Pancreas (tissue), 10 donors: Measurements from ENCODE around the gene LASP1. TPM values are rescaled to one million over a fixed set of nuclear protein-coding genes. Genes with fewer than 3 reads are reported as not detected.

Source experiments
- ATAC-seq, 4 donors: fragments of 200-7000 bp; cut with Tn5 transposase; one replicate each; pipeline versions ENCODE4 v1.8.0 to v1.9.1; 2020; ENCODE audit warnings: mild to moderate bottlenecking in 4 of 4, moderate library complexity in 4 of 4
- DNase-seq, 6 donors: peaks; one replicate each; pipeline ENCODE4 v3.0.0-alpha.2; 2020
- FAIRE-seq: peaks from 2 replicates; lab custom pipeline; 2012; peaks lifted over from hg19 to GRCh38; lab: Jason Lieb, UNC
- H3K27ac ChIP-seq, 4 donors: fragments of 200-600 bp; sonication (generic); 1 replicate in 3 of 4; 2 replicates in 1 of 4; pipeline versions ENCODE4 v1.5.0 to v1.8.0; 2020
- H3K27me3 ChIP-seq, 4 donors: fragments of 200-600 bp; one replicate each; pipeline ENCODE4 v1.8.0; 2021
- H3K36me3 ChIP-seq, 3 donors: fragments of 200-600 bp; sonication (generic) in 1 of 3; one replicate each; pipeline versions ENCODE4 v1.5.0 to v1.8.0; 2020 to 2021
- H3K4me1 ChIP-seq, 3 donors: fragments of 200-600 bp; one replicate each; pipeline ENCODE4 v1.8.0; 2021
- H3K4me3 ChIP-seq, 4 donors: fragments of 200-600 bp; sonication (generic) in 2 of 4; one replicate each; pipeline versions ENCODE4 v1.5.0 to v1.8.0; 2020 to 2021
- H3K9me3 ChIP-seq, 4 donors: fragments of 200-600 bp; one replicate each; pipeline ENCODE4 v1.8.0; 2021
- whole genome bisulfite sequencing, 2 donors: extraction: QIAGEN DNeasy Blood & Tissue Kit; methylation state at CpG; one replicate each; pipeline ENCODE4 v1.1.7; 2013; 5-methylcytosine and 5-hydroxymethylcytosine counted together
- intact Hi-C, 3 donors: fragments of 100-400 bp; cut with DNase I; formaldehyde crosslinking; loops; one replicate each; pipeline versions ENCODE4 v1.11.1 to v1.14.2; 2022
- microRNA-seq, 2 donors: library from miRNA; unstranded; fragments of <30 nt; microRNA quantifications; one replicate each; pipeline versions ENCODE4 to v1.1.0, GENCODE V29; 2019 to 2020
- polyA plus RNA-seq, 2 donors: library from polyadenylated mRNA; stranded (reverse); fragments of 200-250 nt; gene quantifications; one replicate each; pipeline ENCODE4 v1.2.3, GENCODE V29; 2013
- total RNA-seq, 6 donors: library from RNA; stranded (reverse); fragmentation: NEBNext Ultra II Directional in 4 of 6; extraction: Animal tissue kit (Norgen Biotek cat#: 25700) in 4 of 6; gene quantifications; one replicate each; pipeline versions ENCODE4 v1.2.1 to v1.2.4, GENCODE V29; 2021 to 2023
- TF ChIP-seq, protein P1 (sequence below), 4 donors: fragments of 200-600 bp; sonication (generic) in 3 of 4; IDR thresholded peaks; one replicate each; pipeline versions ENCODE4 v1.5.0 to v1.8.0; 2021; ENCODE audit warnings: antibody characterized with exemption in 4 of 4
- donor health status: healthy with polysubstance abuse.
- donor health status: DM: no; HTN: no; CAD: no; lungs with moderate emphysema.
- donor health status: DM: no; HTN: no; CAD: no.
- donor health status: control.
- donor health status: control.
- donor health status: Bipolar disorder and iron deficiency.
- donor health status: DM: yes; HTN: yes; CAD: no.
- donor health status: DM: no; HTN: no; CAD: no.
- donor health status: DM: no; HTN: no; CAD: no.
- donor health status: DM: yes; HTN: yes; CAD: no.

LASP1 gene
- total and polyA plus RNA-seq, 8 donors, result 35.7 to 98.6 (median 57.1) TPM

DNA sequence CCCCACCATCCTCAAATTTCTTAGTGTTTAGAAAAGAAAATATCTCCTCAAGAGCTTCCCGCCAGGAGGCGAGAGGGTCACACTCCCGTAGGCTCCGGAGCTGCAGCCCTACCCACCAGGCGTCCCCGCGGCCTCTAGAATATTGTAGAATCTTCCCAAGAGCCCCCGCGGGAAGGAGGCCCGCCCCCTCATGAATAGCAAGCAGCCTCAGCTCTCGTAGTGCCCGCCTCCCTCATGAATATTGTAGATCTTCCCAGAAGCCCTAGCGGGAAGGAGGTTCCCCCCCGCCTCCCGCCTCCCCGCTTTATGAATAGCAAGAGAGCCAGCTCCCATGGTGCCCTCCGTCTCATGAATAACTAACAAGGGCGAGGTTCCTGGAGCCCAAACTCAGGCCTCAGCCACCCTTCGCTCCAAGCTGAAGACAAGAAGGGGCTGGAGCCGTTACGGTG, 97.5 kb downstream of the LASP1 start, which contains the start of gene FBXO47:
FBXO47 (minus strand) TSS at position 114 of the 449 bp plus-strand sequence. CDS start 4,378 bp downstream, outside the sequence.
- Histone ChIP-seq H3K36me3 (no peaks in the 10 kb centered on the region), H3K9me3 (no peaks in the 10 kb centered on the region), H3K27ac (peak within 1 kb of the TSS in 3 of 4 donors; percentile 37 to 72 (median 62)), H3K4me1 (no peaks in the 10 kb centered on the region), H3K4me3 (peak within 1 kb of the TSS in 2 of 4 donors; percentile 26 to 38), H3K27me3 (no peaks in the 10 kb centered on the region)
- peak; percentile 9 for FAIRE-seq
- peak; percentile 98 to 100 (median 99) for ATAC-seq
- DNase-seq, result peak; percentile 87 to 94 (median 92)
- 3 to 12% methylated on average over 21 of the region's 21 CpGs for WGBS, 2 donors
- intact Hi-C loops, result no loop called here
- TF ChIP-seq, protein P1, sequence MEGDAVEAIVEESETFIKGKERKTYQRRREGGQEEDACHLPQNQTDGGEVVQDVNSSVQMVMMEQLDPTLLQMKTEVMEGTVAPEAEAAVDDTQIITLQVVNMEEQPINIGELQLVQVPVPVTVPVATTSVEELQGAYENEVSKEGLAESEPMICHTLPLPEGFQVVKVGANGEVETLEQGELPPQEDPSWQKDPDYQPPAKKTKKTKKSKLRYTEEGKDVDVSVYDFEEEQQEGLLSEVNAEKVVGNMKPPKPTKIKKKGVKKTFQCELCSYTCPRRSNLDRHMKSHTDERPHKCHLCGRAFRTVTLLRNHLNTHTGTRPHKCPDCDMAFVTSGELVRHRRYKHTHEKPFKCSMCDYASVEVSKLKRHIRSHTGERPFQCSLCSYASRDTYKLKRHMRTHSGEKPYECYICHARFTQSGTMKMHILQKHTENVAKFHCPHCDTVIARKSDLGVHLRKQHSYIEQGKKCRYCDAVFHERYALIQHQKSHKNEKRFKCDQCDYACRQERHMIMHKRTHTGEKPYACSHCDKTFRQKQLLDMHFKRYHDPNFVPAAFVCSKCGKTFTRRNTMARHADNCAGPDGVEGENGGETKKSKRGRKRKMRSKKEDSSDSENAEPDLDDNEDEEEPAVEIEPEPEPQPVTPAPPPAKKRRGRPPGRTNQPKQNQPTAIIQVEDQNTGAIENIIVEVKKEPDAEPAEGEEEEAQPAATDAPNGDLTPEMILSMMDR (IDR thresholded peaks at IDR 0.05), result no peak

DNA sequence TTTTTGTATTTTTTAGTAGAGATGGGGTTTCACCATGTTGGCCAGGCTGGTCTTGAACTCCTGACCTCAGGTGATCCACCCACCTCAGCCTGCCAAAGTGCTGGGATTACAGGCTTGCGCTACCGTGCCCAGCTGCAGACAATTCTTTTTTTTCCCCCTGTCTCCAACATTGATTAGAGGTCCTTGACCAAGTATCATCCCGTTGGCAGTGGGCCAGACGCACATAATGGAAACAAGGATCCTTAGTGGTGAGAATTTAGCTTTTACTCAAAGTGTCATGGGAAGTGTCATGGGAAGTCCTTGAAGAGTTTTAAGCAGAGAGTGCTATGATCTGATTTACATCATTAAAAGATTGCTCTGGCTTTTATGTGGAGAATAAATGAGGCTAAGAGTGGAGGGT, 99.4 kb downstream of the LASP1 start:
- TF ChIP-seq, protein P1 (IDR thresholded peaks at IDR 0.05), result no peak

DNA sequence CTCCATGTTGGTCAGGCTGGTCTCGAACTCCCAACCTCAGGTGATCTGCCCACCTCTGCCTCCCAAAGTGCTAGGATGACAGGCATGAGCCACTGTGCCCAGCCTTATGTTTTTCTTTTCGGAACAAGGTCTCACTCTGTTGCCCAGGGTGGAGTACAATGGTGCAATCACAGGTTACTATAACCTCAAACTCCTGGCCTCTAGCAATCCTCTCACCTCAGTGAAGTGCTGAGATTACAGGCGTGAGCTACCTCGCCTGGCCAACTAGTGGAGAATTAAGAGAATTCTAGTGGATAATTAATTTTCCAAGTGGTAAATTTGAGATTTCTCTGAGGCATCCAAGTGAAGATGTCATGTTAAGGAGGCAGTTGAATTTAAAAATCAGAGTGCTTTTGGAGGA, 100.3 kb downstream of the LASP1 start:
- Histone ChIP-seq H3K27me3 (no peaks in the 10 kb centered on the region), H3K4me1 (no peaks in the 10 kb centered on the region), H3K27ac (no peak overlapping the region), H3K4me3 (no peak overlapping the region), H3K9me3 (no peaks in the 10 kb centered on the region), H3K36me3 (no peaks in the 10 kb centered on the region)
- no peak for FAIRE-seq
- WGBS, 2 donors, result 54% methylated on average over 4 of the region's 4 CpGs
- TF ChIP-seq, protein P1 (IDR thresholded peaks at IDR 0.05), result no peak
- intact Hi-C loops, result loop anchor here in 2 of 3 donors (10.0 kb wide), 1 partner anchor 265 kb away; no protein-coding TSS in a partner anchor
- no peak for ATAC-seq
- DNase-seq, result no peak

More for the DNA sequence above, 99.4 kb downstream of the LASP1 start:
- no peaks in the 10 kb centered on the region for H3K27me3 ChIP-seq
- H3K27ac ChIP-seq, result no peak overlapping the region
- no peaks in the 10 kb centered on the region for H3K9me3 ChIP-seq
- DNase-seq (peak in 1 of 6 donors; percentile 34), ATAC-seq (no peak), FAIRE-seq (no peak)
- 40 to 43% methylated on average over 4 of the region's 4 CpGs for WGBS, 2 donors
- no peaks in the 10 kb centered on the region for H3K36me3 ChIP-seq
- intact Hi-C loops, result no loop called here
- no peak overlapping the region for H3K4me3 ChIP-seq
- H3K4me1 ChIP-seq, result no peaks in the 10 kb centered on the region

- no peak for DNase-seq
- no peak overlapping the region for H3K4me3 ChIP-seq
- ATAC-seq, result no peak
- no peaks in the 10 kb centered on the region for H3K9me3 ChIP-seq
- intact Hi-C loops, result loop anchor here in 2 of 3 donors (10.0 kb wide), 1 partner anchor 264 kb away; no protein-coding TSS in a partner anchor
- H3K27ac ChIP-seq, result no peak overlapping the region
- no peaks in the 10 kb centered on the region for H3K4me1 ChIP-seq
- 70 to 84% methylated on average over 5 of the region's 5 CpGs for WGBS, 2 donors
- no peaks in the 10 kb centered on the region for H3K36me3 ChIP-seq
- TF ChIP-seq, protein P1 (IDR thresholded peaks at IDR 0.05), result no peak
- no peaks in the 10 kb centered on the region for H3K27me3 ChIP-seq
- no peak for FAIRE-seq
Measured at GRCh38 chr17:38970804-38971203, 100.9 kb downstream of the LASP1 start.

Small RNA genes lying within 50 kb of the gene (microRNA-seq; reads per million reads assigned to microRNA genes)
- gene MIR4727 (0.39 to 0.59 reads per million in 2 donors), gene MIR6779 (0 to 0.29 reads per million in 2 donors)

Other genes starting within 250 kb of the LASP1 start
- 1 to 10 TPM; 2.4 to 4.3 (median 3.1) TPM for gene EPOP, start 195.1 kb upstream of the LASP1 start, total RNA-seq
- 1 to 10 TPM in 1 of 2 donors, under 1 TPM in 1; 0.49 to 1.4 TPM for gene EPOP, start 195.1 kb upstream of the LASP1 start, polyA plus RNA-seq
- 100 to 1,000 TPM in 1 of 6 donors, 10 to 100 TPM in 5; 51.3 to 112 (median 67.4) TPM for gene MLLT6, start 164.8 kb upstream of the LASP1 start, total RNA-seq
- gene MLLT6, start 164.8 kb upstream of the LASP1 start, polyA plus RNA-seq, result 100 to 1,000 TPM in 1 of 2 donors, 10 to 100 TPM in 1; 69.9 to 181 TPM
- gene CISD3, start 139.7 kb upstream of the LASP1 start, total RNA-seq, result 10 to 100 TPM; 27.5 to 44.3 (median 30.9) TPM
- 10 to 100 TPM; 28.1 to 34.9 TPM for gene CISD3, start 139.7 kb upstream of the LASP1 start, polyA plus RNA-seq
- gene PCGF2, start 121.7 kb upstream of the LASP1 start, total RNA-seq, result 10 to 100 TPM; 12.9 to 25.2 (median 21.1) TPM
- gene PCGF2, start 121.7 kb upstream of the LASP1 start, polyA plus RNA-seq, result 10 to 100 TPM; 39.2 to 39.6 TPM
- 10 to 100 TPM; 27.7 to 74.7 (median 54.5) TPM for gene PSMB3, start 117.3 kb upstream of the LASP1 start, total RNA-seq
- 100 to 1,000 TPM; 104 to 107 TPM for gene PSMB3, start 117.3 kb upstream of the LASP1 start, polyA plus RNA-seq
- gene PIP4K2B, start 70.5 kb upstream of the LASP1 start, total RNA-seq, result 10 to 100 TPM in 5 of 6 donors, 1 to 10 TPM in 1; 9.0 to 22.2 (median 11.7) TPM
- 10 to 100 TPM; 14.2 to 17.0 TPM for gene PIP4K2B, start 70.5 kb upstream of the LASP1 start, polyA plus RNA-seq
- 10 to 100 TPM in 1 of 6 donors, 1 to 10 TPM in 5; 7.5 to 11.4 (median 8.0) TPM for gene CWC25, start 44.7 kb upstream of the LASP1 start, total RNA-seq
- 10 to 100 TPM; 19.4 to 24.0 TPM for gene CWC25, start 44.7 kb upstream of the LASP1 start, polyA plus RNA-seq
- gene RPL23, start 16.3 kb upstream of the LASP1 start, total RNA-seq, result 100 to 1,000 TPM; 569 to 994 (median 828) TPM
- gene RPL23, start 16.3 kb upstream of the LASP1 start, polyA plus RNA-seq, result 1,000 to 10,000 TPM; 1,404 to 1,507 TPM
- gene FBXO47, start 97.3 kb downstream of the LASP1 start, total RNA-seq, result under 1 TPM in 1 of 6 donors, not detected in 5; 0.06 TPM
- gene FBXO47, start 97.3 kb downstream of the LASP1 start, polyA plus RNA-seq, result not detected